Osteocyte (in vitro differentiated cells): ENCODE data around the gene ARHGEF25. TPM values are rescaled to one million over a fixed set of nuclear protein-coding genes. Genes with fewer than 3 reads are reported as not detected.

ENCODE experiments used
- DNase-seq: peaks from one replicate; pipeline ENCODE4 v3.0.0; 2021; ENCODE audit warnings: mixed read lengths; ENCODE audit not compliant: unreplicated experiment; ENCODE audit errors: extremely low spot score
- H3K27ac Mint-ChIP-seq: one replicate; pipeline ENCODE4 v1.8.0; 2021; ENCODE audit warnings: mild to moderate bottlenecking, mixed read lengths; ENCODE audit not compliant: unreplicated experiment
- H3K27me3 Mint-ChIP-seq: one replicate; pipeline ENCODE4 v1.8.0; 2021; ENCODE audit warnings: mixed read lengths; ENCODE audit not compliant: unreplicated experiment
- H3K36me3 Mint-ChIP-seq: one replicate; pipeline ENCODE4 v1.8.0; 2021; ENCODE audit warnings: mixed read lengths; ENCODE audit not compliant: unreplicated experiment
- H3K4me1 Mint-ChIP-seq: one replicate; pipeline ENCODE4 v1.8.0; 2021; ENCODE audit warnings: mixed read lengths; ENCODE audit not compliant: unreplicated experiment
- H3K4me3 Mint-ChIP-seq: one replicate; pipeline ENCODE4 v1.8.0; 2021; ENCODE audit warnings: mild to moderate bottlenecking, moderate library complexity, mixed read lengths; ENCODE audit not compliant: unreplicated experiment
- H3K9me3 Mint-ChIP-seq: one replicate; pipeline ENCODE4 v1.8.0; 2021; ENCODE audit warnings: mixed read lengths; ENCODE audit not compliant: unreplicated experiment
- CTCF ChIP-seq: fragments of 200-600 bp; sonication (generic); IDR thresholded peaks from 2 replicates; pipeline ENCODE4 v1.5.0; 2021; ENCODE audit warnings: antibody characterized with exemption, mild to moderate bottlenecking, moderate library complexity
- total RNA-seq: library from RNA; stranded (reverse); gene quantifications from 2 replicates; pipeline ENCODE4 v1.2.1, GENCODE V29; 2021

ARHGEF25 gene
- total RNA-seq, 1 donor from 2014 or later = 27.6 TPM

- H3K4me3 Mint-ChIP-seq = no peak overlapping the region
- peaks cover 51% of the 10 kb centered on the region for H3K27me3 Mint-ChIP-seq
- no peak overlapping the region for H3K27ac Mint-ChIP-seq
- H3K9me3 Mint-ChIP-seq = no peaks in the 10 kb centered on the region
- peaks cover 27% of the 10 kb centered on the region for H3K36me3 Mint-ChIP-seq
- DNase-seq = no peak
- TF ChIP-seq CTCF = no peak
- peaks cover 23% of the 10 kb centered on the region for H3K4me1 Mint-ChIP-seq
Measured at GRCh38 chr12:57618966-57619433, 7.8 kb downstream of the ARHGEF25 start.

- H3K27ac Mint-ChIP-seq = no peak overlapping the region
- H3K36me3 Mint-ChIP-seq = peaks cover 27% of the 10 kb centered on the region
- H3K4me1 Mint-ChIP-seq = peaks cover 23% of the 10 kb centered on the region
- DNase-seq = no peak
- H3K27me3 Mint-ChIP-seq = peaks cover 57% of the 10 kb centered on the region
- no peak for TF ChIP-seq CTCF
- H3K9me3 Mint-ChIP-seq = no peaks in the 10 kb centered on the region
- H3K4me3 Mint-ChIP-seq = no peak overlapping the region
Measured at GRCh38 chr12:57619434-57620244, 8.4 kb downstream of the ARHGEF25 start.

- Mint-ChIP-seq H3K27me3 (peaks cover 63% of the 10 kb centered on the region), H3K9me3 (no peaks in the 10 kb centered on the region), H3K36me3 (peaks cover 22% of the 10 kb centered on the region), H3K4me1 (peaks cover 23% of the 10 kb centered on the region), H3K27ac (no peak overlapping the region), H3K4me3 (peak overlapping the region; percentile 75)
- no peak for DNase-seq
- TF ChIP-seq CTCF = no peak
Measured at GRCh38 chr12:57620245-57620935, 9.2 kb downstream of the ARHGEF25 start.

GRCh38 chr12:57620936-57621496 lies 9.8 kb downstream of the ARHGEF25 start:
- H3K27ac Mint-ChIP-seq = no peak overlapping the region
- no peak for DNase-seq
- peak overlapping the region; percentile 75 for H3K4me3 Mint-ChIP-seq
- H3K27me3 Mint-ChIP-seq = peaks cover 63% of the 10 kb centered on the region
- no peak for TF ChIP-seq CTCF
- no peaks in the 10 kb centered on the region for H3K9me3 Mint-ChIP-seq
- peaks cover 17% of the 10 kb centered on the region for H3K36me3 Mint-ChIP-seq
- H3K4me1 Mint-ChIP-seq = peaks cover 22% of the 10 kb centered on the region
